Adipocyte (in vitro differentiated cells): Measurements from ENCODE around the gene SVBP.

Experiments
- DNase-seq: peaks from one replicate; pipeline ENCODE4 v3.0.0-alpha.2; 2015; ENCODE audit warnings: low read depth
- H3K27me3 ChIP-seq: replicated peaks from 2 replicates; pipeline ENCODE4 v1.7.0; 2013; ENCODE audit warnings: mild to moderate bottlenecking, low read length, moderate library complexity; ENCODE audit not compliant: control insufficient read depth, insufficient read depth
- H3K36me3 ChIP-seq: 2 replicates; pipeline ENCODE4 v1.7.0; 2013; ENCODE audit warnings: low read length, mild to moderate bottlenecking, moderate library complexity; ENCODE audit not compliant: control insufficient read depth, insufficient read depth, severe bottlenecking
- H3K4me1 ChIP-seq: 2 replicates; pipeline ENCODE4 v1.7.0; 2013; ENCODE audit warnings: mild to moderate bottlenecking, low read length, moderate library complexity; ENCODE audit not compliant: control insufficient read depth, insufficient read depth
- H3K4me3 ChIP-seq: 2 replicates; pipeline ENCODE4 v1.7.0; 2013; ENCODE audit warnings: mild to moderate bottlenecking, low read length, moderate library complexity
- H3K9ac ChIP-seq: 2 replicates; pipeline ENCODE4 v1.7.0; 2013; ENCODE audit warnings: mild to moderate bottlenecking, low read length, moderate library complexity
- H3K9me3 ChIP-seq: 2 replicates; pipeline ENCODE4 v1.7.0; 2013; ENCODE audit warnings: mild to moderate bottlenecking, low read length, moderate library complexity; ENCODE audit not compliant: control insufficient read depth

SVBP gene

DNA sequence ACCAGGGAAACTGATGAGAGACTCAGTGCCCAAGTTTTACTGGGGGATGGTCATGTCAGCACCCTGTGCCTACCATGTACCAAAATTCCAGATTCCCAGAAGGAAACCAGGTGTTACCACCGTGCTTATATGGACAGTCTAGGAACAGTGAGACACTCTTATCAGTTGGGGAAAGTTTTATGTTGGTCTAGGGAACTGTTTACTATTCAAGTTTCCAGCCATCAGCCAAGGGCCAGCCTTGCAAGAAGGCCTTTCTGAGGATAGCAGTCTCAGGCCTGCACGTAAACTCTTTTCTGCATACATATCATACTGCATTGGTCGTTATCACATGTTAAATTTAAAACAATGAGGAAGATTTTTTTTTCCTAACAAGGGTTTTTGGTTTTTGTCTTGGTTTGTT lies 19.8 kb downstream of the SVBP start:
- Histone ChIP-seq H3K4me1 (peaks cover 28% of the 10 kb centered on the region), H3K9ac (no peak overlapping the region), H3K9me3 (no peaks in the 10 kb centered on the region), H3K4me3 (no peak overlapping the region), H3K36me3 (no peaks in the 10 kb centered on the region), H3K27me3 (no peaks in the 10 kb centered on the region)
- DNase-seq, result no peak

DNA sequence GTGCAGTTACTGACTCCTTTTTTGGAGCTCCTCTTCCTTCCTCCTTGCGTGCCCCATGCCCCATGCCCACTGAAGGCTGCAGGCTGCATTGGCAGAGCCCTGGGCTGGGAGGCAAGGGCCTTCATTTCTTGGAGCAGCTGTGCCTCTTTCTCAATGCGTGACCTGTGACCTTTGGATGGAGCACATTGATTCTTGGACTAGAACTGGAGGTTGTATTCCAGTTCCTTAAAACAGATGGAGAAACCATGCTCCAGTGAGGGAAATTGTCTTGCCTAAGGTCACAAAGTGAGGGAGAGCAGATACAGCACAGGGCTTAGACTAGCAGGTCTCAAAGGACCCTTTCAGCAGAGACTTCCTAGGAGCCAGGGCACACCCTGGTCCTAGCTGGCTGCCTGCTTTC lies 23.4 kb downstream of the SVBP start:
- DNase-seq, result no peak
- Histone ChIP-seq H3K4me3 (no peak overlapping the region), H3K9me3 (no peaks in the 10 kb centered on the region), H3K27me3 (no peaks in the 10 kb centered on the region), H3K9ac (no peak overlapping the region), H3K4me1 (peaks cover 26% of the 10 kb centered on the region), H3K36me3 (no peaks in the 10 kb centered on the region)

DNA sequence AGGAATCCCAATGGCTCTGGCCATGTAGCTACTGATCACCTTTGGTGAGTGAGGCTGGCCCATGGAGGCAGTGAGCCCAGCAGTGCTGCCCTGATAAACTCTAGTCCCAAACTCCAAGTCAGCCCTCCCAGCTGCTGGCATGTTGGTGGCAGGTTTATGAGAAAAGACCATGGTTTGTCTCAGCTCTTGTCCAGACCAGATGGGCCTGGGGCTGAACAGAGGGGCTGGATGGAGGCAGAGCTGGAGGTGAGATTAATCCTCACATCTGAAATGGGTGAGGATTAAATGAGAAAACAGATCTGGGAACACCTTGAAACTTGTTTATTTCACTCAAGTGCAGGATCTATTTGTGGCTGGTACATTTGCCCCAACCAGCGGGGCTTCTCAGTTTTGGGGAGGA lies 29.2 kb downstream of the SVBP start:
- DNase-seq, result no peak
- H3K36me3 ChIP-seq, result peaks cover 2% of the 10 kb centered on the region

DNA sequence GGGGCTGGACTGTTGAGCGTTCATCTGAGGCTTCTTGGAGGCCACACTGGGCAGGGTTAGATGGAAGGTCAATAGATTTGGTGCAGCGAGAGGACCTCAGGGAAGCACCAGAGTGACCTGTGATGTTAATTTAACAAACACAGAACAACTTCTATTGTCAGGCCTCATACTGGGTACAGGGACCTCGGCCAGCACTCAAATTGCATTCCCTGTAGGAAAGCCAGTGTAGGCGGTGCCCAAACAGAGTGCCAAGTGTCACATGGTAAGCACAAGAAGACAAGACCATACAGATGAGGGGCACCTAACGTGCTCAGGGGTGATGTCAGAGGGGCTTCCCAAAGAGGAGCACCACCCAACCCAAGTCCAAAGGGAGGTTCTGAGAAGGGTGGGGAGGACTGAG lies 31.1 kb downstream of the SVBP start:
- H3K9me3 ChIP-seq, result no peaks in the 10 kb centered on the region
- no peak overlapping the region for H3K4me3 ChIP-seq
- DNase-seq, result no peak
- H3K36me3 ChIP-seq, result peaks cover 17% of the 10 kb centered on the region
- peaks cover 8% of the 10 kb centered on the region for H3K4me1 ChIP-seq
- H3K9ac ChIP-seq, result no peak overlapping the region
- H3K27me3 ChIP-seq, result peaks cover 3% of the 10 kb centered on the region

More for the DNA sequence above, 29.2 kb downstream of the SVBP start:
- H3K9me3 ChIP-seq, result no peaks in the 10 kb centered on the region
- H3K4me3 ChIP-seq, result no peak overlapping the region
- peaks cover 3% of the 10 kb centered on the region for H3K27me3 ChIP-seq
- peaks cover 8% of the 10 kb centered on the region for H3K4me1 ChIP-seq
- H3K9ac ChIP-seq, result no peak overlapping the region

DNA sequence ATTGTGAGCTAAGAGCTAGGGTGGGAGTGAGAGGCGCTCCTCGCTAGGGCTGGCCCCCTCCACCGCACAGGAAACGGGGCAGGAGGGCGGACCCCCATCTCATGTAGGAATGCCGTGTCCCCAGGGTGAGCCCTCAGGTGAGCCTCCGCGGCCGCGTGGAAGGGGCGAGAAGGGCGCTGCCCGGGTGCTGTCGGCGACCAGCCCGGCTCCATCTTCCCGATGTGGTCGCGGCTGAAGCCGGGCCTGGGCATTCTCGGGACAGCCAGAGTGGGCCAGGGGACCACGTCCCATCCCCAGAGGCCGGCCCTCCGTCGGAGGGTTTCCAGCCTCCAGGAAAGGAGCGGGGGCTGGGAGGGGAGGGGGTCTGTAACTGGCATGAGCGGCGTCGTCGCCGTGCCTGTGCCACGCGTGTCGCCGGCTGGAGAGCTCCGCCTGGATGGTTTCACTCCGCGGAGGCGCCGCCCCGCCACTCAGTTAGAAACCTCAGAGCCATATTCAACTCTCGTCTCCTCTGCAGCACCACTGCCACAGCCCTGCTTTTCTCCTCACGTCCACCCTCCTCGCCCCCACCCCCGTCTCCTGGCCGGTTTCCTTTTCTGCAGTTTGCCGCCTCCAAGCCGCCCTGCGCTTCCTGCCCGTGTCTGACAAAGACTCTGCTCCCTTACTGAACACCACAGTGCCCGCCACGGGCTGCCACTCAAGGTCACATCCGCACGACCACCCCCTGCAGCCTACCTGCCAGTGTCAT lies 32.1 kb downstream of the SVBP start, which contains the start of gene TMEM269:
TSS of gene TMEM269 (plus strand) at position 46 of the 748 bp plus-strand sequence. CDS start 4,903 bp downstream, outside the sequence.
- Histone ChIP-seq H3K9ac (peak within 1 kb of the TSS; percentile 56), H3K4me3 (peak within 1 kb of the TSS; percentile 68), H3K27me3 (peaks cover 3% of the 10 kb centered on the region), H3K4me1 (peaks cover 7% of the 10 kb centered on the region), H3K9me3 (no peaks in the 10 kb centered on the region), H3K36me3 (peaks cover 24% of the 10 kb centered on the region)
- DNase-seq, result peak; percentile 26

DNA sequence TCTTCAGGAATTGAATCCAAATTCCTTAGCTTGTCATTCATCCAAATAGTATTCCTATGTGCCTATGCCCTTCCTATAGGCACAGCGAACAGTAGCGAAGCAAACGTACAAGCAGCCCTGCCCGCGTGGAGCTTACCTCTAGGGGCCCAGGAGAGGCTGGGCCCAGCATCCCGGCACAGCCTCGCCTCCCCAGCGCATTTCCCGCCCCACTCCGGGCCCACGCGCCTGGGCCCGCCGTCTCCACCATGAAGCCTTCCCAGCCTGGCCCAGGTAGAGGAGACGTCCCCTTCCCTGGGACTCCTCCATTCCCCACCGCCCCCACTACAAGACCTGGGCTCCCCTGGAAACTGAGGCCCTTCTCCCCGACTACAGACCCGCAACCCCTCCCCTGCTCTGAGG lies 32.7 kb downstream of the SVBP start:
- Histone ChIP-seq H3K9me3 (no peaks in the 10 kb centered on the region), H3K4me1 (peaks cover 1% of the 10 kb centered on the region), H3K9ac (no peak overlapping the region), H3K4me3 (no peak overlapping the region), H3K27me3 (peaks cover 3% of the 10 kb centered on the region), H3K36me3 (peaks cover 30% of the 10 kb centered on the region)
- DNase-seq, result no peak

DNA sequence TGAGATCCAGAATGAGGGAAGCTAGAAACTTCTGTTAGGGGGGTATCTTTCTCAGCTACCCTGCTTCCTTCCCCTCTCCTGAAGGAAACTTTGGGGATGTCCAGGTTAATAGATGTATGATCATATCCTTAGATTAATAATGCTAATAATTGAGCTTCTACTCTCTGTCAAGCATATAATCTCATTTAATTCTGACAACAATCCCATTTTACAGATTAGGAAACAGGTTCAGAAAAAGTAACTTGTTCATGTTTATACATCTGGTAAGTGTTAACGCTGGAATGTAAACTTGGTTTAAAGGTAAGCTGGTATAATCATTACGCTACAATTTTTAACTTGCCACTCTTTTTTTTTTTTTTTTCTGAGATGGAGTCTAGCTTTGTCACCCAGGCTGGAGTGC lies 34.1 kb downstream of the SVBP start:
- Histone ChIP-seq H3K27me3 (peaks cover 3% of the 10 kb centered on the region), H3K36me3 (peaks cover 33% of the 10 kb centered on the region), H3K9ac (no peak overlapping the region), H3K4me1 (no peaks in the 10 kb centered on the region), H3K9me3 (no peaks in the 10 kb centered on the region), H3K4me3 (no peak overlapping the region)
- no peak for DNase-seq

DNA sequence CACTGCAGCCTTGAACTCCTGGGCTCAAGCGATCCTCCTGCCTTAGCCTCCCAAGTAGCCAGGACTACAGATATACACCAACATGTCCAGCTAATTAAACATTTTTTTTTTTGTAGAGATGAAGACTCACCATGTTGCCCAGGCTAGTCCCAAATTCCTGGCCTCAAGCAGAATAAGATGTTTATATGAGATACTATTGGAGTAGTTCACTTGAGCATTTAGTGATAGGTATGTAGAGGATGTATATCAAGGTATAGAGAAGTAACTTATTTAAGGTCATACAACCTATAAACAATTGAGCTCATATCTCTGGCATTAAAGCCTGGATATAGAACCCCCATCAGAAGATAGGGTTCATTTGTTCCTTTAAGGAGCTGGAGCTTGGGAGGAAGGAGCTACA lies 37.0 kb downstream of the SVBP start:
- Histone ChIP-seq H3K36me3 (peaks cover 62% of the 10 kb centered on the region), H3K9ac (no peak overlapping the region), H3K9me3 (no peaks in the 10 kb centered on the region), H3K27me3 (no peaks in the 10 kb centered on the region), H3K4me3 (no peak overlapping the region), H3K4me1 (no peaks in the 10 kb centered on the region)
- no peak for DNase-seq

DNA sequence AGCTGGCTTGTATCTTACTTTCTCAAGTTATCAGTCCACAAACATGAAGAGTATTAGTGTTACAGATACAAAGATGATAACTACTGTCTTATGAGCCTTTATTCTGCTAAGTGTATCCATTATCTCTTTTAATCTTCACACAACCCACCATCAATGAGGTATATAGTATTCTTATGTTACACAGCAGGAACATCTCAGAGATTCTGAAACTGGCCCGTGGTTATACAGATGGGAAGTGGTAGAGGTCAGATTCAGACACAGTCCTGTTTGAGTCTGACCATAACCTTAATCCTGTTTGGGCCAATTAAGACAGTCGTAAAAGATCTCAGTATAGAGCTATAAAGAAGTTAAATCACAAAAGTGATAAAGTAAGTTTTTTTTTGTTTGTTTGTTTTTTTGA lies 37.5 kb downstream of the SVBP start:
- Histone ChIP-seq H3K4me1 (no peaks in the 10 kb centered on the region), H3K4me3 (no peak overlapping the region), H3K9me3 (no peaks in the 10 kb centered on the region), H3K9ac (no peak overlapping the region), H3K36me3 (peaks cover 66% of the 10 kb centered on the region), H3K27me3 (no peaks in the 10 kb centered on the region)
- DNase-seq, result no peak

DNA sequence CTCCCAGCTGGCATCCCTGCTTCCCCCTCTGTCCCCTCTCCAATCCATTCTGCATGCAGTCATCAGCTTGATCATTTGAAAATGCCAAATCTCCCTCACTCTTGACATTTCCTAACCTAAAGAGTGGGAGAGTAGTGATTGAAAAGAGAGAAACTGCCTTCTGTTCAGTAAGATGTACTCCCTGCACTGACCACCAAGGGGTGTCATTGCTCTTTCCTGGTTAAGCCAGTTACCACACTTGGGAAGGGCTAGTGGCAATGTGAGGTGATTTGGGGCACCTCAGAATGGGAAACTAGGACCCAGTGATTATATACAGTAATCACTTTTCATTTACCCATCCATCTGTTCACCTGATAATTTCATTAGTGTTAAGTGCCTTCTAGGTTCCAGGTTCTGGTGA lies 39.3 kb downstream of the SVBP start:
- no peaks in the 10 kb centered on the region for H3K9me3 ChIP-seq
- H3K36me3 ChIP-seq, result peaks cover 78% of the 10 kb centered on the region
- DNase-seq, result peak; percentile 65
- H3K27me3 ChIP-seq, result no peaks in the 10 kb centered on the region
- H3K4me1 ChIP-seq, result no peaks in the 10 kb centered on the region
- no peak overlapping the region for H3K9ac ChIP-seq
- H3K4me3 ChIP-seq, result no peak overlapping the region

DNA sequence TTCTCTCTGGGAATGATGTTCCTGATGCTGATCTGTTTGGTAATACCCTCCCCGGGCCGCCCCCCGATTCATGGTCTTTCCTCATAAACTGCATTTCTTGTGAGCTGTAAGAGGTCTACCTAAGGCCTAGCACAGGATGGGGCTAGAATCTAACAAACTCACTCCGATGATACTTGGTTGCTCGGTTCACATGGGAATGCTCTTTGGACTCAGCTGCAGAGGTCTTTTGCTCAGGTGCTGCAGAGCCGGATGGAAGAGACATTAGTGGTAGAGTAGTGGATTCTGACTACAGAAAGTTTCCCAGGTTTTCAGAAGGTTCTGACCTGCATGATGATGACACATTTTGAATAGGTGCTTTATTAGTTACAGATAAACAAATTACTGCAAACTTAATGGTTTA lies 40.7 kb downstream of the SVBP start:
- Histone ChIP-seq H3K36me3 (peaks cover 66% of the 10 kb centered on the region), H3K9me3 (no peaks in the 10 kb centered on the region), H3K4me1 (no peaks in the 10 kb centered on the region), H3K4me3 (no peak overlapping the region), H3K27me3 (no peaks in the 10 kb centered on the region), H3K9ac (no peak overlapping the region)
- DNase-seq, result no peak
